DND-41 (cell line): Measurements from ENCODE around the gene COLEC12.

Experiments used
- ATAC-seq: fragments of 200-7000 bp; cut with Tn5 transposase; 3 replicates; pipeline ENCODE4 v1.9.1; 2021; ENCODE audit warnings: low read depth; ENCODE audit not compliant: insufficient read depth
- DNase-seq: peaks from one replicate; pipeline ENCODE4 v3.0.0-alpha.2; 2020
- H2AFZ ChIP-seq: 2 replicates; pipeline ENCODE4 v1.6.0; 2012; ENCODE audit warnings: low read depth, low read length
- H3K27ac ChIP-seq: 2 replicates; pipeline ENCODE4 v1.5.1; 2012; ENCODE audit warnings: low read length, inconsistent platforms
- H3K27me3 ChIP-seq: fragments of 200-600 bp; sonication (generic); 2 replicates; pipeline ENCODE4 v1.6.0; 2012; ENCODE audit warnings: low read length, mild to moderate bottlenecking, inconsistent platforms; ENCODE audit not compliant: insufficient read depth, poor library complexity
- H3K36me3 ChIP-seq: 2 replicates; pipeline ENCODE4 v1.5.1; 2012; ENCODE audit warnings: low read length, inconsistent platforms; ENCODE audit not compliant: insufficient read depth
- H3K4me1 ChIP-seq: 2 replicates; pipeline ENCODE4 v1.5.1; 2012; ENCODE audit warnings: mild to moderate bottlenecking, low read length; ENCODE audit not compliant: insufficient read depth
- H3K4me2 ChIP-seq: 2 replicates; pipeline ENCODE4 v1.6.0; 2012; ENCODE audit warnings: mild to moderate bottlenecking, moderate library complexity, low read length, inconsistent platforms; ENCODE audit not compliant: insufficient read depth
- H3K4me3 ChIP-seq, 2 experiments: fragments of 200-600 bp in 1 of 2; shearing (Covaris generic) in 1 of 2; 2 replicates each; pipeline ENCODE4 v1.5.1; 2012 to 2016; ENCODE audit warnings: inconsistent platforms in 2 of 2, low read length in 2 of 2, mild to moderate bottlenecking in 2 of 2, low read depth in 1 of 2, moderate library complexity in 1 of 2
- H3K79me2 ChIP-seq: 2 replicates; pipeline ENCODE4 v1.6.0; 2012; ENCODE audit warnings: low read length, inconsistent platforms; ENCODE audit not compliant: insufficient read depth
- H3K9ac ChIP-seq: 2 replicates; pipeline ENCODE4 v1.6.0; 2012; ENCODE audit warnings: low read depth, mild to moderate bottlenecking, inconsistent platforms, low read length, moderate library complexity
- H3K9me3 ChIP-seq: 2 replicates; pipeline ENCODE4 v1.5.1; 2012; ENCODE audit warnings: low read length, moderate library complexity, mild to moderate bottlenecking, inconsistent platforms; ENCODE audit not compliant: insufficient read depth, severe bottlenecking
- H4K20me1 ChIP-seq: 2 replicates; pipeline ENCODE4 v1.6.0; 2012; ENCODE audit warnings: low read length; ENCODE audit not compliant: insufficient read depth
- CTCF ChIP-seq: IDR thresholded peaks from 2 replicates; pipeline ENCODE4 v1.5.1; 2012; ENCODE audit warnings: borderline replicate concordance, low read length, moderate library complexity, mild to moderate bottlenecking; ENCODE audit not compliant: poor library complexity, severe bottlenecking; ENCODE audit errors: extremely low read depth
- EZH2 ChIP-seq: IDR thresholded peaks from 3 replicates; pipeline ENCODE4 v1.6.1; 2012; ENCODE audit warnings: borderline replicate concordance, low read depth, mild to moderate bottlenecking, moderate library complexity, low read length, inconsistent platforms; ENCODE audit not compliant: severe bottlenecking

COLEC12 gene

GRCh38 chr18:526681-527080, 26.2 kb upstream of the COLEC12 start:
- H2AFZ ChIP-seq, result no peak overlapping the region
- H3K27me3 ChIP-seq, result no peaks in the 10 kb centered on the region
- H3K4me1 ChIP-seq, result no peaks in the 10 kb centered on the region
- DNase-seq, result no peak
- no peak overlapping the region for H3K4me3 ChIP-seq
- no peaks in the 10 kb centered on the region for H3K9me3 ChIP-seq
- H3K36me3 ChIP-seq, result no peaks in the 10 kb centered on the region
- no peak overlapping the region for H3K4me2 ChIP-seq
- no peak overlapping the region for H3K9ac ChIP-seq
- no peak for TF ChIP-seq EZH2
- no peak for TF ChIP-seq CTCF
- H3K27ac ChIP-seq, result no peak overlapping the region
- no peaks in the 10 kb centered on the region for H3K79me2 ChIP-seq
- ATAC-seq, result no peak
- no peaks in the 10 kb centered on the region for H4K20me1 ChIP-seq

DNA sequence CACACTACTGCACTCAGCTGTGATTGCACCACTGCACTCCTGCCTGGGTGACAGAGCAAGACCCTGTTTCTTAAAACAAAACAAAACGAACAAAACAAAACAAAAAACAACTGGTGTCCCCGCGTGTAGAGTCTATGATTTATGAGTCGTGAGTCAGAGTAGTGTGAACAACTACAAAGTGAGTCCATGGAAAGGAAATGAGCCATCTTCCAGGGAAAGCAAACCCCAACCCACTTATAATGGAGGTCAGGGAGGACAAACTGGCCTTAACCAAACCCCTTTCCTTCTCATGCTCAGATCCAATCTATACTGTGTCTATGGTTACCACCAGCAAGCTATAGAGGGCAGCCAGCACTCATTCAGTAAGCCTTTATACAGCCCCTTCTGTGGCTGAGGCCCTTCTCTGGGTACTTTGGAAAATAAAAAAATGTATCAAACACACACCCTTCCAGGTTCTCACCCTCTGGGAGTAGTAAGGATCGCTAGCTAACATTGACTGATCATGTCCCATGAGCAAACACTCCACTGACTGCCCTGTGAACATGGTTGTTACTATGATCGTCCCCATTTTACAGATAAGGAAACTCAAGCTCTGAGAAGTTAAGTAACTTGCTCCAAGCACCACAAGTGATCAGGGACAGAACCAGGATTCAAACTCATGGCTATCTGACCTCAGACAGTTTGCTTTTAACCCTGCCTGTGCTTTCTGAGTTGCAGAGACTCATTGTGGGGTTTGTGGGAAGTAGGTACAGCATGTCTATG, 24.7 kb upstream of the COLEC12 start:
- no peak overlapping the region for H3K27ac ChIP-seq
- no peak for DNase-seq
- H3K4me2 ChIP-seq, result no peak overlapping the region

DNA sequence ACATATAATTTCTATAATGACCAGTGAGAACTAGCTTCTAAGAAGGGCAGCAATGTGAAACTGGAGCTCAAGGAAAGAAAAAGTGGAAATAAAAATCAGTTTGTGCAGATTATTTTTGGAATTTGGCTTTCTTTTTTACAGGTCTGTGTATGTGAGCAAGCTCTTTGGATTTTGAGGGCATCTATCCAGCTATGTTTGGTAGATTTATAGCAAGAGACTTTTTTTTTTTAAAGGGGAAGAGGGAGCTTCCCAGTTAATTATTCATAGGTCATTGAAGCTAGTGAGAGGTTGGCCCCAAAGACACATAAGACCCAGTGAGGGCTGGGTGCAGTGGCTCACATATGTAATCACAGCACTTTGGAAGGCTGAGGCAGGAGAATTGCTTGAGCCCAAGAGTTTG, 24.0 kb upstream of the COLEC12 start:
- Histone ChIP-seq H4K20me1 (no peaks in the 10 kb centered on the region), H3K27ac (no peak overlapping the region), H3K27me3 (no peaks in the 10 kb centered on the region), H3K9ac (no peak overlapping the region), H3K36me3 (no peaks in the 10 kb centered on the region), H3K9me3 (no peaks in the 10 kb centered on the region), H3K4me1 (no peaks in the 10 kb centered on the region), H3K79me2 (no peaks in the 10 kb centered on the region), H3K4me2 (no peak overlapping the region), H3K4me3 (no peak overlapping the region), H2AFZ (no peak overlapping the region)
- TF ChIP-seq EZH2 (no peak), CTCF (no peak)
- DNase-seq (no peak), ATAC-seq (no peak)

More for the DNA sequence above, 24.7 kb upstream of the COLEC12 start:
- no peaks in the 10 kb centered on the region for H3K79me2 ChIP-seq
- no peak overlapping the region for H3K4me3 ChIP-seq
- no peak overlapping the region for H2AFZ ChIP-seq
- ATAC-seq, result no peak
- TF ChIP-seq CTCF (no peak), EZH2 (no peak)
- H3K4me1 ChIP-seq, result no peaks in the 10 kb centered on the region
- H3K27me3 ChIP-seq, result no peaks in the 10 kb centered on the region
- H3K9ac ChIP-seq, result no peak overlapping the region
- H3K36me3 ChIP-seq, result no peaks in the 10 kb centered on the region
- H4K20me1 ChIP-seq, result no peaks in the 10 kb centered on the region
- H3K9me3 ChIP-seq, result no peaks in the 10 kb centered on the region

- Histone ChIP-seq H3K4me2 (no peak overlapping the region), H3K79me2 (no peaks in the 10 kb centered on the region), H3K9ac (no peak overlapping the region), H4K20me1 (no peaks in the 10 kb centered on the region), H3K36me3 (no peaks in the 10 kb centered on the region), H2AFZ (no peak overlapping the region), H3K9me3 (no peaks in the 10 kb centered on the region), H3K27ac (no peak overlapping the region), H3K4me3 (no peak overlapping the region), H3K4me1 (no peaks in the 10 kb centered on the region), H3K27me3 (no peaks in the 10 kb centered on the region)
- no peak for DNase-seq
- ATAC-seq, result no peak
- no peak for TF ChIP-seq CTCF
- no peak for TF ChIP-seq EZH2
Measured at GRCh38 chr18:523561-523960, 23.1 kb upstream of the COLEC12 start.
